T-helper 17 cell (primary cell): ENCODE data around the gene SH3TC1. TPM values are rescaled to one million over a fixed set of nuclear protein-coding genes. Genes with fewer than 3 reads are reported as not detected.

Source experiments
- ATAC-seq: fragments of 150-1000 bp; cut with Tn5 transposase; 2 replicates; pipeline ENCODE4 v1.10.0; 2021; ENCODE audit warnings: mild to moderate bottlenecking, moderate library complexity
- DNase-seq, 3 donors: peaks; one replicate each; pipeline versions ENCODE4 v3.0.0 to v3.0.0-alpha.2; 2020 to 2021
- H3K9me3 ChIP-seq: one replicate; pipeline ENCODE4 v1.7.0; 2013; ENCODE audit warnings: low read length, mild to moderate bottlenecking; ENCODE audit not compliant: control insufficient read depth, poor library complexity, severe bottlenecking
- H3K27ac Mint-ChIP-seq: one replicate; pipeline ENCODE4 v1.8.0; 2022; ENCODE audit warnings: mild to moderate bottlenecking, moderate library complexity, mixed read lengths
- H3K27me3 Mint-ChIP-seq: one replicate; pipeline ENCODE4 v1.8.0; 2022; ENCODE audit warnings: mixed read lengths
- H3K36me3 Mint-ChIP-seq: one replicate; pipeline ENCODE4 v1.8.0; 2022; ENCODE audit warnings: low read depth, mixed read lengths
- H3K4me1 Mint-ChIP-seq: one replicate; pipeline ENCODE4 v1.8.0; 2022; ENCODE audit warnings: mild to moderate bottlenecking, mixed read lengths
- H3K4me3 Mint-ChIP-seq: one replicate; pipeline ENCODE4 v1.8.0; 2022; ENCODE audit warnings: mild to moderate bottlenecking, moderate library complexity, mixed read lengths
- total RNA-seq, 4 donors: library from RNA in 2 of 4; stranded (reverse) in 2 of 4; gene quantifications; one replicate each; pipeline ENCODE4 v1.2.3 and lab custom pipeline; 2022 to 2026

The SH3TC1 gene
- total RNA-seq, 2 donors from 2014 or later = 134 TPM

GRCh38 chr4:8179771-8180170, 19.3 kb upstream of the SH3TC1 start:
- ATAC-seq (no peak), DNase-seq (no peak)
- Mint-ChIP-seq H3K36me3 (no peaks in the 10 kb centered on the region), H3K4me1 (peaks cover 3% of the 10 kb centered on the region), H3K27me3 (no peaks in the 10 kb centered on the region), H3K27ac (no peak overlapping the region), H3K4me3 (no peak overlapping the region)
- H3K9me3 ChIP-seq = no peaks in the 10 kb centered on the region

GRCh38 chr4:8180310-8181093, 18.6 kb upstream of the SH3TC1 start:
- no peak for DNase-seq
- Mint-ChIP-seq H3K27ac (no peak overlapping the region), H3K27me3 (no peaks in the 10 kb centered on the region), H3K36me3 (no peaks in the 10 kb centered on the region), H3K4me3 (no peak overlapping the region), H3K4me1 (peaks cover 3% of the 10 kb centered on the region)
- H3K9me3 ChIP-seq = no peaks in the 10 kb centered on the region
- no peak for ATAC-seq

- ATAC-seq = no peak
- Mint-ChIP-seq H3K4me3 (no peak overlapping the region), H3K4me1 (peaks cover 3% of the 10 kb centered on the region), H3K27ac (no peak overlapping the region), H3K36me3 (no peaks in the 10 kb centered on the region), H3K27me3 (peaks cover 2% of the 10 kb centered on the region)
- no peak for DNase-seq
- H3K9me3 ChIP-seq = no peaks in the 10 kb centered on the region
Observed at GRCh38 chr4:8181119-8181518, 18.0 kb upstream of the SH3TC1 start.

GRCh38 chr4:8181844-8182243, 17.2 kb upstream of the SH3TC1 start:
- Mint-ChIP-seq H3K36me3 (no peaks in the 10 kb centered on the region), H3K4me1 (peaks cover 2% of the 10 kb centered on the region), H3K4me3 (no peak overlapping the region), H3K27ac (no peak overlapping the region), H3K27me3 (peaks cover 4% of the 10 kb centered on the region)
- ATAC-seq (no peak), DNase-seq (no peak)
- H3K9me3 ChIP-seq = no peaks in the 10 kb centered on the region

- no peak overlapping the region for H3K27ac Mint-ChIP-seq
- no peak for ATAC-seq
- no peaks in the 10 kb centered on the region for H3K9me3 ChIP-seq
- H3K27me3 Mint-ChIP-seq = peaks cover 4% of the 10 kb centered on the region
- DNase-seq = no peak
- no peak overlapping the region for H3K4me3 Mint-ChIP-seq
- no peaks in the 10 kb centered on the region for H3K36me3 Mint-ChIP-seq
- H3K4me1 Mint-ChIP-seq = no peaks in the 10 kb centered on the region
Observed at GRCh38 chr4:8182294-8182693, 16.8 kb upstream of the SH3TC1 start.

- ATAC-seq (no peak), DNase-seq (no peak)
- H3K9me3 ChIP-seq = no peaks in the 10 kb centered on the region
- Mint-ChIP-seq H3K27me3 (peaks cover 11% of the 10 kb centered on the region), H3K36me3 (no peaks in the 10 kb centered on the region), H3K4me1 (no peaks in the 10 kb centered on the region), H3K4me3 (no peak overlapping the region), H3K27ac (no peak overlapping the region)
Observed at GRCh38 chr4:8182858-8183725, 16.0 kb upstream of the SH3TC1 start.

GRCh38 chr4:8184061-8184460, 15.0 kb upstream of the SH3TC1 start:
- Mint-ChIP-seq H3K36me3 (no peaks in the 10 kb centered on the region), H3K4me3 (no peak overlapping the region), H3K27me3 (peaks cover 16% of the 10 kb centered on the region), H3K4me1 (no peaks in the 10 kb centered on the region), H3K27ac (no peak overlapping the region)
- ATAC-seq = no peak
- DNase-seq = no peak
- H3K9me3 ChIP-seq = no peaks in the 10 kb centered on the region

- no peak overlapping the region for H3K27ac Mint-ChIP-seq
- H3K9me3 ChIP-seq = no peaks in the 10 kb centered on the region
- ATAC-seq = no peak
- H3K4me1 Mint-ChIP-seq = no peaks in the 10 kb centered on the region
- no peak for DNase-seq
- peaks cover 16% of the 10 kb centered on the region for H3K27me3 Mint-ChIP-seq
- no peak overlapping the region for H3K4me3 Mint-ChIP-seq
- no peaks in the 10 kb centered on the region for H3K36me3 Mint-ChIP-seq
Observed at GRCh38 chr4:8185295-8185694, 13.8 kb upstream of the SH3TC1 start.

GRCh38 chr4:8185930-8186329, 13.2 kb upstream of the SH3TC1 start:
- Mint-ChIP-seq H3K36me3 (no peaks in the 10 kb centered on the region), H3K27ac (no peak overlapping the region), H3K4me3 (no peak overlapping the region), H3K4me1 (peaks cover under 1% of the 10 kb centered on the region), H3K27me3 (peaks cover 16% of the 10 kb centered on the region)
- no peak for ATAC-seq
- DNase-seq = no peak
- no peaks in the 10 kb centered on the region for H3K9me3 ChIP-seq

GRCh38 chr4:8188085-8188484, 11.0 kb upstream of the SH3TC1 start:
- H3K9me3 ChIP-seq = no peaks in the 10 kb centered on the region
- DNase-seq = no peak
- no peaks in the 10 kb centered on the region for H3K36me3 Mint-ChIP-seq
- no peak overlapping the region for H3K4me3 Mint-ChIP-seq
- peaks cover 16% of the 10 kb centered on the region for H3K27me3 Mint-ChIP-seq
- no peak overlapping the region for H3K27ac Mint-ChIP-seq
- peaks cover 4% of the 10 kb centered on the region for H3K4me1 Mint-ChIP-seq
- no peak for ATAC-seq

- DNase-seq (no peak), ATAC-seq (no peak)
- H3K4me1 Mint-ChIP-seq = peaks cover 7% of the 10 kb centered on the region
- no peak overlapping the region for H3K4me3 Mint-ChIP-seq
- H3K9me3 ChIP-seq = no peaks in the 10 kb centered on the region
- H3K27ac Mint-ChIP-seq = peak overlapping the region; percentile 57
- H3K27me3 Mint-ChIP-seq = peaks cover 16% of the 10 kb centered on the region
- H3K36me3 Mint-ChIP-seq = no peaks in the 10 kb centered on the region
Observed at GRCh38 chr4:8188743-8189550, 10.1 kb upstream of the SH3TC1 start.

GRCh38 chr4:8189551-8190466, 9.3 kb upstream of the SH3TC1 start:
- H3K4me3 Mint-ChIP-seq = no peak overlapping the region
- peak overlapping the region; percentile 57 for H3K27ac Mint-ChIP-seq
- DNase-seq = no peak
- no peaks in the 10 kb centered on the region for H3K36me3 Mint-ChIP-seq
- H3K9me3 ChIP-seq = no peaks in the 10 kb centered on the region
- no peak for ATAC-seq
- peaks cover 7% of the 10 kb centered on the region for H3K4me1 Mint-ChIP-seq
- H3K27me3 Mint-ChIP-seq = peaks cover 16% of the 10 kb centered on the region
